ENCODE measurements around the gene IL17REL. TPM values are rescaled to one million over a fixed set of nuclear protein-coding genes. Genes with fewer than 3 reads are reported as not detected.

The IL17REL gene
- total RNA-seq, 2 donors from 2014 or later, result 0.15 TPM; not detected in 1

DNA sequence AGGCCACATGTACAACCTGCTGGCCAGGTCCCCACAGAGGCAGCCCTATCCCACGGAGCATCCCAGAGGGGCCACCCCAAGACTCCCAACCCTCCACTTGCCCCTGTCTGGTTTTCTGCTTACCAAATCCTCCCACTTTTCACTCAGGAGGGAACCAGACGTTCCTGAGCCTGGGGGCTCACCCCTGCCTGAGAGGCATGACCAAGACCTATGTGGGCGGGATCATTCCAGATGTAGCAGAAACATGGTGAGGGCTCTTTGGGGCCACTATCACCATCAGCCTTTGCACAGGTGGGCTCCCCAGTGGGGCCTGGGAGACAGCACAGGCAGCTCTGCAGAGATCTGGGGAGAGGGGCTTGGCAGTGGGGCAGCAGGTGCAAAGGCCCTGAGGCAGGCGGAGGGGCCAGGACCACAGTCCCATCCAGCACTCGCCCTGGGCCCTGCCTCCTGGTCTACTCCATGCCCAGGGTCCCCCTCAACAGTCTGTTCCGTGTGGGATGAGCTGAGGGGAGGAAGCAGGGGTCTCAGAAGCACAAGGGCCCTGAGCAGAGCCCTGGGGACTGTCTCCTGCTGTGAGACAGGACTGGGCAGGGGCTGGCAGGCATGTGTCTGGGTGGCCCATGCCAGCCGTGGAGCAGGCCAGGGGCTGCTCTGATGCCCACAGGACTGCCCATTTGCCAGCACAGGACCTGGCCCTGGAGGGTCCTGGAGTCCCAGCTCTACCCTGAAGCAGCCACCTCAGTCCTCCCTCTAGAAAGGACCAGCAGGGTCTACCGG lies 42.6 kb downstream of the IL17REL start:
- H3K9ac ChIP-seq (ENCODE audit: extremely low read depth, low read length, poor library complexity, severe bottlenecking), result no peak overlapping the region
- Mint-ChIP-seq H3K9me3 (no peaks in the 10 kb centered on the region), H3K4me3 (no peak overlapping the region), H3K27ac (peak overlapping the region; percentile 59), H3K36me3 (ENCODE audit: low read depth) (no peaks in the 10 kb centered on the region), H3K27me3 (ENCODE audit: insufficient read depth) (peaks cover 8% of the 10 kb centered on the region), H3K4me1 (peaks cover 4% of the 10 kb centered on the region)
- DNase-seq, result peak; percentile 47
- H3K4me1 ChIP-seq (ENCODE audit: control insufficient read depth, insufficient read depth, low read length), result no peaks in the 10 kb centered on the region
- TF ChIP-seq, protein P1, sequence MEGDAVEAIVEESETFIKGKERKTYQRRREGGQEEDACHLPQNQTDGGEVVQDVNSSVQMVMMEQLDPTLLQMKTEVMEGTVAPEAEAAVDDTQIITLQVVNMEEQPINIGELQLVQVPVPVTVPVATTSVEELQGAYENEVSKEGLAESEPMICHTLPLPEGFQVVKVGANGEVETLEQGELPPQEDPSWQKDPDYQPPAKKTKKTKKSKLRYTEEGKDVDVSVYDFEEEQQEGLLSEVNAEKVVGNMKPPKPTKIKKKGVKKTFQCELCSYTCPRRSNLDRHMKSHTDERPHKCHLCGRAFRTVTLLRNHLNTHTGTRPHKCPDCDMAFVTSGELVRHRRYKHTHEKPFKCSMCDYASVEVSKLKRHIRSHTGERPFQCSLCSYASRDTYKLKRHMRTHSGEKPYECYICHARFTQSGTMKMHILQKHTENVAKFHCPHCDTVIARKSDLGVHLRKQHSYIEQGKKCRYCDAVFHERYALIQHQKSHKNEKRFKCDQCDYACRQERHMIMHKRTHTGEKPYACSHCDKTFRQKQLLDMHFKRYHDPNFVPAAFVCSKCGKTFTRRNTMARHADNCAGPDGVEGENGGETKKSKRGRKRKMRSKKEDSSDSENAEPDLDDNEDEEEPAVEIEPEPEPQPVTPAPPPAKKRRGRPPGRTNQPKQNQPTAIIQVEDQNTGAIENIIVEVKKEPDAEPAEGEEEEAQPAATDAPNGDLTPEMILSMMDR (conservative IDR thresholded peaks at IDR 0.05), result no peak
- H3K36me3 ChIP-seq (ENCODE audit: control insufficient read depth, insufficient read depth, low read length), result no peaks in the 10 kb centered on the region
- 76% methylated on average over 6 to 8 of the region's 8 CpGs for WGBS, 2 experiments (ENCODE audit: insufficient coverage in 1 of 2, insufficient read length in 1 of 2)
- H3K27me3 ChIP-seq (ENCODE audit: control insufficient read depth, insufficient read depth, low read length, poor library complexity, severe bottlenecking), result peaks cover 35% of the 10 kb centered on the region
- H3K27ac ChIP-seq (ENCODE audit: low read depth, low read length), result no peak overlapping the region
- H3K4me3 ChIP-seq (ENCODE audit: low read length), result no peak overlapping the region
- no peaks in the 10 kb centered on the region for H3K9me3 ChIP-seq (ENCODE audit: control insufficient read depth, low read length)

DNA sequence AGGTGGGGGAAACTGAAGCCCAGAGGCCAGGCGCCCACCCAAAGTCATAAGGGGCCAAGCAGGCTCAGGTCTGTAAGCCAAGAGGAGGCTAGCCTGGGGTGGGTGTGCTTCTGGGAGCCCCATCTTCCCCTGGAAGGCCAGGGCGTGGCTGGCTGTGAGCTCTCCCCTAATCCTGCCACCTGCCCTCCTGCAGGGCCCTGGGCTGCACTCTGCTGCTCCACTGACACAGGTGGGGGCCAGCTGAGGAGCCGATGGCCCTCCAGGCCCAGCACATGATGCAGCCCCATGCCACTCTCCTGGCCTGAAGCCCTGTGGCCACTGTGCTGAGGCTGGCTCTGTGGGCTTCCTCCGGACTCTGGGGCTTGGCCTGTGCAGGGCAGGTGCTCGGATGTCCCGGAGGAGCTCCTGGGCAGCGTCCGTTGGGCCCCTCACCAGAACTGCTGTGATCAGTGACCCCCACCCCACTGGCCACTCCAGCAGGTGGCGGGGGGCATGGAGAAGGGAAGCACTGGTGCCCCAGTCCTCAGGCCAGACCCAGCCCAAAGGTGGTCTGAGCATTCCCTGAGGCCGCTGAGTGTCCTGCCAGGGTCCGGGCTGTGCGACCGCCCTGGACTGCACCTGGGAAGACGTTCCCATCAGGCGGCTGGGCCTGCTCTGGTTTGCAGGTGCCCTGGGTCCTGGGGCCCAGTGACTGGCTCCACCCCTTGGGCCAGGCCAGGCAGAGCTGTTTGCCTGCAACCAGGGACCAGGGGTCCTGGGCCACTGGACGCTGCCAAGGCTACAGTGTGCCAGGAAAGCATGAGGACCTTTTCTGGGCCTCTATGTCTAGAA lies 43.5 kb downstream of the IL17REL start:
- H3K4me3 ChIP-seq (ENCODE audit: low read length), result no peak overlapping the region
- Mint-ChIP-seq H3K4me3 (no peak overlapping the region), H3K9me3 (no peaks in the 10 kb centered on the region), H3K27me3 (ENCODE audit: insufficient read depth) (peaks cover 8% of the 10 kb centered on the region), H3K4me1 (peaks cover 4% of the 10 kb centered on the region), H3K36me3 (ENCODE audit: low read depth) (peaks cover 1% of the 10 kb centered on the region), H3K27ac (no peak overlapping the region)
- H3K36me3 ChIP-seq (ENCODE audit: control insufficient read depth, insufficient read depth, low read length), result peaks cover 2% of the 10 kb centered on the region
- H3K9ac ChIP-seq (ENCODE audit: extremely low read depth, low read length, poor library complexity, severe bottlenecking), result no peak overlapping the region
- no peaks in the 10 kb centered on the region for H3K4me1 ChIP-seq (ENCODE audit: control insufficient read depth, insufficient read depth, low read length)
- WGBS, 2 experiments (ENCODE audit: insufficient coverage in 1 of 2, insufficient read length in 1 of 2), result 91 to 100% methylated on average over 11 to 16 of the region's 16 CpGs
- no peaks in the 10 kb centered on the region for H3K9me3 ChIP-seq (ENCODE audit: control insufficient read depth, low read length)
- DNase-seq, result peak; percentile 53
- TF ChIP-seq, protein P1 (conservative IDR thresholded peaks at IDR 0.05), result no peak
- no peak overlapping the region for H3K27ac ChIP-seq (ENCODE audit: low read depth, low read length)
- peaks cover 35% of the 10 kb centered on the region for H3K27me3 ChIP-seq (ENCODE audit: control insufficient read depth, insufficient read depth, low read length, poor library complexity, severe bottlenecking)

DNA sequence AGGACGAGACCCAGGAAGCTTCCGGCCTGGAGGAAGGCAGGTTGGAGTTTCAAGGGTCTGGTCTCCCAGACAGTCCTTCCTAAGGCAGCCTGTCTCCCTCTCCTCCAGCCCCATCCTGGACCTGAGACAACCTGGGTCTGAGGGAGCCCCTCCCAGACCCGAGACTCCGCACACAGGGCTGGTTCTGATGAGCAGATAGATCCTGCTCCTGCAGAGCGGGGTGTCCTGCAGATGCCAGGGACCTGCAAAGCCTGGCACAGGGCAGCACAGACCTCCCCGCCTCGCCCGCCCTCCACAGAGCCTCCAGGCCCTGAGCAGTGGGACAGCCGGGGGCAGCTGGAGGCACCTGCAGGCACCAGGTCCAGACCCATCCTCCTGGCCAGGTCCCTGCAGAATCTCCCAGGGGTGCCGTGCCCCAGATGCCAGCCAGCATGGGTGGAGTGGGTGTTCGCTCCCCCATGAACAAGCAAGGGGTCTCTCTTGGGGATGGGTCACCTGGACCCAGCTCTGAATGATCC lies 44.2 kb downstream of the IL17REL start:
- H3K27me3 Mint-ChIP-seq (ENCODE audit: insufficient read depth), result peaks cover 8% of the 10 kb centered on the region
- H3K27ac Mint-ChIP-seq, result no peak overlapping the region
- H3K9ac ChIP-seq (ENCODE audit: extremely low read depth, low read length, poor library complexity, severe bottlenecking), result no peak overlapping the region
- no peaks in the 10 kb centered on the region for H3K9me3 Mint-ChIP-seq
- H3K36me3 Mint-ChIP-seq (ENCODE audit: low read depth), result peaks cover 8% of the 10 kb centered on the region
- H3K4me3 ChIP-seq (ENCODE audit: low read length), result no peak overlapping the region
- no peaks in the 10 kb centered on the region for H3K9me3 ChIP-seq (ENCODE audit: control insufficient read depth, low read length)
- H3K4me3 Mint-ChIP-seq, result no peak overlapping the region
- H3K27me3 ChIP-seq (ENCODE audit: control insufficient read depth, insufficient read depth, low read length, poor library complexity, severe bottlenecking), result peaks cover 35% of the 10 kb centered on the region
- H3K4me1 Mint-ChIP-seq, result peaks cover 4% of the 10 kb centered on the region
- 93 to 95% methylated on average over 5 to 11 of the region's 11 CpGs for WGBS, 2 experiments (ENCODE audit: insufficient coverage in 1 of 2, insufficient read length in 1 of 2)
- H3K4me1 ChIP-seq (ENCODE audit: control insufficient read depth, insufficient read depth, low read length), result no peaks in the 10 kb centered on the region
- H3K27ac ChIP-seq (ENCODE audit: low read depth, low read length), result no peak overlapping the region
- peak; percentile 53 for DNase-seq
- H3K36me3 ChIP-seq (ENCODE audit: control insufficient read depth, insufficient read depth, low read length), result peaks cover 9% of the 10 kb centered on the region
- TF ChIP-seq, protein P1 (conservative IDR thresholded peaks at IDR 0.05), result no peak
